AG10803 (cell line): ENCODE results near the gene NPDC1.
A peak's percentile ranks its signal among the peaks of the same experiment; 100 is the strongest.
"Not testable (repeated sequence)": the region's sequence is repeated elsewhere in the genome, so short reads cannot be mapped to it uniquely, and the experiment has no call there.

ENCODE experiments used
- DNase-seq: peaks from one replicate; pipeline ENCODE4 v3.0.0; 2010; ENCODE audit warnings: low read depth
- H3K4me3 ChIP-seq: 2 replicates; pipeline ENCODE4 v1.5.1; 2011; ENCODE audit warnings: mild to moderate bottlenecking, low read length, control low read depth
- TF ChIP-seq, protein P1 (sequence below): conservative IDR thresholded peaks from 2 replicates; pipeline ENCODE4 v1.5.1; 2011; ENCODE audit warnings: mild to moderate bottlenecking, low read length, control low read depth, inconsistent platforms

Gene NPDC1

DNA sequence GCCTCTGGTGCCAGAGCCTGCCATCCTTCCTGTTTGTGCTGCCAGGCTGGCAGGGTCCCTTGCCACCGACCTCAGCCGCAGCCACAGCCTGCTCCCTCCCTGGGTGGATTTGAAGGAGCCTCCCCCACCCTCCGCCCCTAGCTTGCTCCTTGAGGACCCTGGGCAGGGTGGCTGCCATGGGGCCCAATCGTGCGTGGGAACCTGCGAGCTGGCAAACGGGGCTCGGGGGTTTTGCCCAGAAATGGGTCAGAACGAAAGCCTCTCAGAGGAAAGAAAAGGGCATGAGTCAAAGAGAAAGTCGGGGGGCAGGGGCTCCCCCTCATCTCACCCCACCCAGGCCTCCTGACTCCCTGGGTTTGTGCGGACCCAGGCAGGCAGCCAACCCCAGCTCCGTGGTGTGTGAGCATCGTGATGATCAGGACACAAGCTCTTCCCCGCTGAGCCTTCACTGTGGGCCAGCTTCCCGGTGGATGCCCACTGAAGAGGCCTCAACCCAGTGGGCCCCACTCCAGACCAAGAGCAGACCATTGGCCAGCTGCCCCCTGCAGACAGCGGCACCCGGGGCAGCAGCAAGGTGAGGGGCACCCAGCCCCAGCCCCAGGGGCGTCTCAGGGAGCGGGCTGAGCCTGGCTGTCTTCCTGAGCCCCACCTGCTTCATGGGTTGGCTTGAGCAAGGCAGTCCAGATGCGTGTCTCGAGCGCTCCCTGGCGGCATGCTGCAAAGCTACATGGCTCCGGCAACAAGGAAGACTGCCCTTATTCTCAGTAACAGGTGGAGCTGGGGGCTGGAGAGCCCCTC, 11.1 kb downstream of the NPDC1 start:
- H3K4me3 ChIP-seq = no peak overlapping the region
- TF ChIP-seq, protein P1, sequence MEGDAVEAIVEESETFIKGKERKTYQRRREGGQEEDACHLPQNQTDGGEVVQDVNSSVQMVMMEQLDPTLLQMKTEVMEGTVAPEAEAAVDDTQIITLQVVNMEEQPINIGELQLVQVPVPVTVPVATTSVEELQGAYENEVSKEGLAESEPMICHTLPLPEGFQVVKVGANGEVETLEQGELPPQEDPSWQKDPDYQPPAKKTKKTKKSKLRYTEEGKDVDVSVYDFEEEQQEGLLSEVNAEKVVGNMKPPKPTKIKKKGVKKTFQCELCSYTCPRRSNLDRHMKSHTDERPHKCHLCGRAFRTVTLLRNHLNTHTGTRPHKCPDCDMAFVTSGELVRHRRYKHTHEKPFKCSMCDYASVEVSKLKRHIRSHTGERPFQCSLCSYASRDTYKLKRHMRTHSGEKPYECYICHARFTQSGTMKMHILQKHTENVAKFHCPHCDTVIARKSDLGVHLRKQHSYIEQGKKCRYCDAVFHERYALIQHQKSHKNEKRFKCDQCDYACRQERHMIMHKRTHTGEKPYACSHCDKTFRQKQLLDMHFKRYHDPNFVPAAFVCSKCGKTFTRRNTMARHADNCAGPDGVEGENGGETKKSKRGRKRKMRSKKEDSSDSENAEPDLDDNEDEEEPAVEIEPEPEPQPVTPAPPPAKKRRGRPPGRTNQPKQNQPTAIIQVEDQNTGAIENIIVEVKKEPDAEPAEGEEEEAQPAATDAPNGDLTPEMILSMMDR = peak; percentile 82
- peak; percentile 75 for DNase-seq

DNA sequence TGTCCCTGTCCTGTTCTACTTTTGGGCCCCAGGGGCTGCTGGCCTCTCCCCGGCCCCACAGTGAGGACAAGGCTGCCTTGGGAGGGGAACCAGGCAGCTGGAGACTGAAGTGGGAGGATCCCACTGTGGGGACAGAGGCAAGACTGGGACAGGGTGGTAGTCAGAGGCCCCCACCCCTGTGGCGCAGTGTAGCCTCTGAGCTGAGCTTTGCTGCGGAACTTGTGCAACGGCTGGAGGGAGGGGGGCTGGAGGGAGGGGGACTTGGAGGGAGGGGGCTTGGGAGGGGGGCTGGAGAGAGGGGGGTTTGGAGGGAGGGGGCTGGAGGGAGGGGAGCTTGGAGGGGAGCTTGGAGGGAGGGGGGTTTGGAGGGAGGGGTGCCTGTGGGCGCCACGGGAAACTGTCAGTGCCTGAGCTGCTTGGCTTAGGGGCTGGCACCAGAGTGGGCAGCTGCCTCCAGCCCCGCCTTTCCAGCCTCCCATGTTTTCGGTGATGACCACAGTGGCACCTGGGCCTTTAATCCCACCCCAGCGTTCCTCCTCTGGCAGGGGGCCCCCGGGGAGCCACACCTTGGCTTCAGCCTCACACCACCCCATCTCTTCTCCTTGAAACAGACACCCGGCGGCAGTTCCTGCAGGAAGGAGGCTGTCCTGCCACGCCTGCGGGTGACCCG, 11.8 kb downstream of the NPDC1 start:
- no peak for DNase-seq
- H3K4me3 ChIP-seq = no peak overlapping the region
- TF ChIP-seq, protein P1 = no peak

DNA sequence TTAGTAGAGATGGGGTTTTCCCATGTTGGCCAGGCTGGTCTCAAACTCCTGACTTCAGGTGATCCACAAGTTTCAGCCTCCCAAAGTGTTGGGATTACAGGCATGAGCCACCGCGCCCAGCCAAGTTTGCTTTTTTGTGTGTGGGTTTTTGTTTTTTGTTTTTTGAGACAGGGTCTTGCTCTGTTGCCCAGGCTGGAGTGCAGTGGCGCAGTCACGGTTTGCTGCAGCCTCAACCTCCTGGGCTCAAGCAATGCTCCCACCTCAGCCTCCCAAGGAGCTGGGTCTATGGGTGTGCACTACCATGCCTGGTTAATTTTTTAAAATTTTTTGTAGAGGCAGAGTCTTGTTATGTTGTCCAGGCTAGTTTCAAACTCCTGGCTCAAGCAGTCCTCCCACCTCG, 12.5 kb downstream of the NPDC1 start:
- not testable (repeated sequence) for DNase-seq, H3K4me3 ChIP-seq

DNA sequence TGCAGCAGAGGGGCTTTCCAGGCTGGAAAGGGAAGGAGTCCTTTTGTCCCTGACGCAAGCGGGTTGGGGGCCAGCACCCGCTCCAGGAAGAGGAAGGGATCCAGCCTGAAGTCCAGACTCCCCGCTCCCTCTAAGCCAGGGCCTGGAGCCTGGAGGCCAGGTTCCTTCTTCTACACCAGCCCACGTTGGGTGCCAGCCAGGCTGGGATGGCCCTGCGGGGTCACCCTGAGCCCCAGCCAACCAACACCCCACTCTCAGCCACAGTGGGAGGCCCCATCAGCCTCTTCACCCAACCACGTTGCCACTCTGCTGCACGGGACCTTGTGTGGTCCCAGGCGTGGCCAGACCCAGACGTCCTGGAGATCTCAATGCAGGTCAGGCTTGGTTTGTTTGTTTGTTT, 13.1 kb downstream of the NPDC1 start:
- no peak overlapping the region for H3K4me3 ChIP-seq
- TF ChIP-seq, protein P1 = no peak
- DNase-seq = no peak

DNA sequence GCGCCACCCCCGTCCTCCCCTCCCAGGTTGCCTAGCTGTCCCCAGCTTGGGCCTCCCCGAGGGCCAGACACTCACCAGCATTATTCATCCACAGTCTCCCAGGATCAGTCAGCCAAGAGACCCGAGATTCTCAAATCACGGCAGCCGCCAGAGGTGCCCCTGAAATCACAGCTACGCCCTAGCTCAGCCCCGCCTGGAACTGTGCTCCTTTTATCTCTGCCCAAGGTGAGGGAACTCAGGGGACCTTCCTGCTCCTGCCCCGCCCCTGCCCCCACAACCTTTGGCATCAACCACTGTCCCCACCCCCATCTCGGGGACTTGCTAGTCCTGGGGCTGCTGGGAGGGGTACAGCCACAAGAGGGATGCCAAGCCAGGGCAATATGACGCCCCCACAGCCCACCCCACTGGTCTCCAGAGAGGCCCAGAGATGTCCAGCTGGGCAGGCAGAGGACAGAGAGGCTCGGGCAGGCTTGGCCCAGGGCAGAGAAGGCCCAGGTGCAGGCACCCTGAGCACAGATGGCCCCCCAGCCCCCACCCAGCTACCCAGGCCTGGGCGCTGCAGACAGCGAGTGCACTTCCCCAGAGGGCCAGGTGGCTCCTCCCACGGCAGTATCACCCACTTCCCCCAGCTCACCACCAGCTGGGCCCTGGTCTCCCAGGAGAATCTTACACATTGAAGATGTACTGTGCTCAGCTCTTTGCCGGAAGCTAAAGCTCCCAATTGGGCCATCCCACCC, 13.9 kb downstream of the NPDC1 start, which contains the start of gene FUT7:
Gene FUT7 (minus strand): TSS at position 185 of the 737 bp plus-strand sequence. CDS start 97 bp downstream, at position 88.
- TF ChIP-seq, protein P1 = no peak
- DNase-seq = no peak
- H3K4me3 ChIP-seq = no peak within 1 kb of the TSS

DNA sequence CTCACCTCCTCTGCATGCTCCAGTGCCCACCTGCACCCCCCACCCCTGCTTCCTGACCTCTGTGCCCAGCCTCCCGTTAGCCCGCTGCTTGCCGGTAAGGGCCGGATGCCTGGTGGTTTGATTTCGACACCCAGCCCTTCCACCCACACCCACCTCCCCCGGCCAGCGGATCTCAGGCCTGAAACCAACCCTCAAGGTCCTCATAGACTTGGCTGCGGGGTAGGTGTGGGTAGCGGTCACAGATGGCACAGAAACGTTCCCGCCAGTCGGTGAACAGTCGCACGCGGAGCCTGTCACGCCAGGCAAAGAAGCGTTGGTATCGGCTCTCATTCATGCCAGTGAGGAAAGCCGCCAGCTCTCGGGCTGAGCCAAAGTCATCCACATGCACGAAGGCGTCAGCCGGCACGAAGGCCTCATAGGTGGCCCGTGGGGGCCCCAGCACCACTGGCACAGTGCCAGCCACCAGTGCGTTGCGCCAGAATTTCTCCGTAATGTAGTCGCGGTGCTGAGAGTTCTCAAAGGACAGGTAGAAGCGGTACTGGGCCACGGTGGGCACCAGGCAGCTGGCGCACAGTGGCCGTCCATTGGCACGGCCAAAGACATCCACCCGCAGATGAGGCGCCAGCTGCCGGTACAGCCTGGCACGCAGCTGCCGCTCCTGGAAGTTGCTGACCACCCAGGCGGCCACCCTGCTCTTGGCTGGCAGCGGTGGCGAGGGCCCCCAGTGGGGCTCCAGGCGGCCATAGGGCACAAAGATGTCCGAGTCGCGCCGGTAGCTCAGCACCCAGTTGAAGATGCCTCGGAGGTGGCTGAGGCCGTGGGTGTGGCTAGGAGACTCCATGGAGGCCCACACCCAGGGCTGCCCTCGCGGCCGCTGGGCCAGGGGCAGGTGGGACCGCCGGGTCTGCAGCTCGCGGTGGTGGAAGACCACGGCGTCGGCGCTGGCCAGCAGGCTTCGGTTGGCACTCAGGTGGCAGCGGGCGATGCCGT, 15.1 kb downstream of the NPDC1 start:
- DNase-seq = no peak
- TF ChIP-seq, protein P1 = no peak
- H3K4me3 ChIP-seq = no peak overlapping the region

DNA sequence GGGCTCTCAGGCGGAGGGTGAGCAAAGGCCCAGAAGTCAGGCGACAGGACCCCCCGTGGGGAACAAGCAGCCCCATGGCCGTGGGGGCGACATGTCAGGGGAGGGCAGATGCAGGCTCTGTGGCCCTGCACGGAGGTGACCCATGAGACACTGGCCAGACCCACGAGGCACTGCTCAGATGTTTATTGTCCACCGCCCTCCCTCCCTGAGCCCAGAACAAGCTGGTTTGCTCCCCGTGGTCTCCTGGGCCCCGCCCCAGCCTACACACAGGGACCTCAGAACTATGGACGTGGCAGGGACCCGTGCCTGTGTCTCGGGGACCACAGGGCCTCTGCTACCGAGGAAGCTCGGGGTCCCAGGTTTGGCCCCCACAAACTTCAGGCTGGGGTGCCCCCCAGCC, 16.0 kb downstream of the NPDC1 start:
- DNase-seq = no peak
- TF ChIP-seq, protein P1 = no peak
- no peak overlapping the region for H3K4me3 ChIP-seq
